HEK293T (cell line): ENCODE results near the gene CAGE1.

Experiments used
- ARNT ChIP-seq: fragments of 450-650 bp; IDR thresholded peaks from 2 replicates; pipeline ENCODE4 v1.6.1; 2017; ENCODE audit warnings: mild to moderate bottlenecking
- BHLHE40 ChIP-seq: fragments of 450-650 bp; IDR thresholded peaks from 2 replicates; pipeline ENCODE4 v1.6.1; 2016; ENCODE audit warnings: mild to moderate bottlenecking, moderate library complexity, borderline replicate concordance
- ELF4 ChIP-seq: fragments of 450-650 bp; IDR thresholded peaks from 2 replicates; pipeline ENCODE4 v1.6.1; 2017; ENCODE audit warnings: antibody characterized with exemption
- FOXA1 ChIP-seq: fragments of 450-650 bp; IDR thresholded peaks from 2 replicates; pipeline ENCODE4 v1.6.1; 2016; ENCODE audit warnings: mild to moderate bottlenecking
- FOXK2 ChIP-seq: fragments of 450-650 bp; IDR thresholded peaks from 2 replicates; pipeline ENCODE4 v1.6.1; 2016; ENCODE audit warnings: mild to moderate bottlenecking
- FOXM1 ChIP-seq: fragments of 450-650 bp; IDR thresholded peaks from 2 replicates; pipeline ENCODE4 v1.6.1; 2017; ENCODE audit warnings: mild to moderate bottlenecking, borderline replicate concordance
- L3MBTL2 ChIP-seq: fragments of 450-650 bp; conservative IDR thresholded peaks from 2 replicates; pipeline ENCODE4 v1.6.1; 2016; ENCODE audit warnings: mild to moderate bottlenecking
- LEF1 ChIP-seq: fragments of 450-650 bp; IDR thresholded peaks from 2 replicates; pipeline ENCODE4 v1.6.1; 2017; ENCODE audit warnings: mild to moderate bottlenecking, borderline replicate concordance
- NFRKB ChIP-seq: fragments of 450-650 bp; IDR thresholded peaks from 2 replicates; pipeline ENCODE4 v1.6.1; 2016; ENCODE audit warnings: mild to moderate bottlenecking, moderate library complexity
- SP1 ChIP-seq: fragments of 450-650 bp; IDR thresholded peaks from 2 replicates; pipeline ENCODE4 v1.6.1; 2017
- SUZ12 ChIP-seq: fragments of 450-650 bp; IDR thresholded peaks from 2 replicates; pipeline ENCODE4 v1.6.1; 2016; ENCODE audit warnings: mild to moderate bottlenecking
- TARDBP ChIP-seq: fragments of 450-650 bp; IDR thresholded peaks from 2 replicates; pipeline ENCODE4 v1.6.1; 2016
- TF ChIP-seq, protein P1 (sequence below): fragments of 450-650 bp; IDR thresholded peaks from 2 replicates; pipeline ENCODE4 v1.6.1; 2016

DNA sequence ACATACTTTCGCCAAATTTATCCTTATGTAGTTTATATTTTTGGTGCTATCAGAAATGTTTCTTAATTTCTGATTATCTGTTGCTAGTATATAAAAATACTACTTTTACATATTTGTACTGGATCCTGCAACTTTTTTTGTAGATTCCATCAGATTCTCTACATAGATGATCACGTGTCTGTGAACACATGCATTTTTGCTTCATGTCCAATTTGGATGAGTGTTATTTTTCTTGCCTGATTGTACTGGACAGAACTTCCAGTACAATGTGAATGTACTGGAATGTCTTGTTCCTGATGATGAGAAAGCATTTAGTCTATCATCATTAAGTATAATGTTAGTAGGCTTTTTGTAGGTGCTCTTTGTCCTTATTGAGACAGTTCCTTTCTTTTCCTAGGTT, 51.5 kb downstream of the CAGE1 start:
- TF ChIP-seq FOXA1 (no peak), SUZ12 (no peak), L3MBTL2 (no peak), FOXM1 (no peak), ARNT (no peak), TARDBP (no peak), ELF4 (no peak), FOXK2 (no peak), NFRKB (no peak), BHLHE40 (no peak), SP1 (no peak), LEF1 (no peak)
- TF ChIP-seq, protein P1, sequence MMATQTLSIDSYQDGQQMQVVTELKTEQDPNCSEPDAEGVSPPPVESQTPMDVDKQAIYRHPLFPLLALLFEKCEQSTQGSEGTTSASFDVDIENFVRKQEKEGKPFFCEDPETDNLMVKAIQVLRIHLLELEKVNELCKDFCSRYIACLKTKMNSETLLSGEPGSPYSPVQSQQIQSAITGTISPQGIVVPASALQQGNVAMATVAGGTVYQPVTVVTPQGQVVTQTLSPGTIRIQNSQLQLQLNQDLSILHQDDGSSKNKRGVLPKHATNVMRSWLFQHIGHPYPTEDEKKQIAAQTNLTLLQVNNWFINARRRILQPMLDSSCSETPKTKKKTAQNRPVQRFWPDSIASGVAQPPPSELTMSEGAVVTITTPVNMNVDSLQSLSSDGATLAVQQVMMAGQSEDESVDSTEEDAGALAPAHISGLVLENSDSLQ = no peak
